ENCODE measurements around the gene VPS52.
"Not testable (repeated sequence)": the region's sequence is repeated elsewhere in the genome, so short reads cannot be mapped to it uniquely, and the experiment has no call there.

GRCh38 chr6:33275795-33276580, 4.3 kb upstream of the VPS52 start:
- not testable (repeated sequence) for TF ChIP-seq FOXA1 (IDR thresholded peaks at IDR 0.05); FOXM1 (IDR thresholded peaks at IDR 0.05; ENCODE audit: borderline replicate concordance); LEF1 (IDR thresholded peaks at IDR 0.05; ENCODE audit: borderline replicate concordance); SUZ12 (IDR thresholded peaks at IDR 0.05); BHLHE40 (IDR thresholded peaks at IDR 0.05; ENCODE audit: borderline replicate concordance); HDGF (IDR thresholded peaks at IDR 0.05; ENCODE audit: borderline replicate concordance); SP1 (IDR thresholded peaks at IDR 0.05); ZNF384 (IDR thresholded peaks at IDR 0.05); FOXK2 (IDR thresholded peaks at IDR 0.05); PKNOX1 (IDR thresholded peaks at IDR 0.05); ELF4 (IDR thresholded peaks at IDR 0.05); L3MBTL2 (conservative IDR thresholded peaks at IDR 0.05); CTBP1 (IDR thresholded peaks at IDR 0.05; ENCODE audit: borderline replicate concordance); TARDBP (IDR thresholded peaks at IDR 0.05)
